ENCODE data around the gene AXIN1.

The AXIN1 gene

GRCh38 chr16:301950-302349 lies 50.6 kb downstream of the AXIN1 start:
- POLR2A ChIA-PET = no interaction called here
- TF ChIP-seq, protein P1, sequence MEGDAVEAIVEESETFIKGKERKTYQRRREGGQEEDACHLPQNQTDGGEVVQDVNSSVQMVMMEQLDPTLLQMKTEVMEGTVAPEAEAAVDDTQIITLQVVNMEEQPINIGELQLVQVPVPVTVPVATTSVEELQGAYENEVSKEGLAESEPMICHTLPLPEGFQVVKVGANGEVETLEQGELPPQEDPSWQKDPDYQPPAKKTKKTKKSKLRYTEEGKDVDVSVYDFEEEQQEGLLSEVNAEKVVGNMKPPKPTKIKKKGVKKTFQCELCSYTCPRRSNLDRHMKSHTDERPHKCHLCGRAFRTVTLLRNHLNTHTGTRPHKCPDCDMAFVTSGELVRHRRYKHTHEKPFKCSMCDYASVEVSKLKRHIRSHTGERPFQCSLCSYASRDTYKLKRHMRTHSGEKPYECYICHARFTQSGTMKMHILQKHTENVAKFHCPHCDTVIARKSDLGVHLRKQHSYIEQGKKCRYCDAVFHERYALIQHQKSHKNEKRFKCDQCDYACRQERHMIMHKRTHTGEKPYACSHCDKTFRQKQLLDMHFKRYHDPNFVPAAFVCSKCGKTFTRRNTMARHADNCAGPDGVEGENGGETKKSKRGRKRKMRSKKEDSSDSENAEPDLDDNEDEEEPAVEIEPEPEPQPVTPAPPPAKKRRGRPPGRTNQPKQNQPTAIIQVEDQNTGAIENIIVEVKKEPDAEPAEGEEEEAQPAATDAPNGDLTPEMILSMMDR (IDR thresholded peaks at IDR 0.05; ENCODE audit: control extremely low read depth, extremely low read depth, low read depth, missing control alignments) = no peak
- CTCF ChIA-PET = interaction anchor here (1.5 kb wide), 1 partner anchor 96 kb away, joined by 3 read pairs; no protein-coding TSS in a partner anchor
- no peak for DNase-seq (ENCODE audit: extremely low spot score)

GRCh38 chr16:301235-301634 lies 51.3 kb downstream of the AXIN1 start:
- TF ChIP-seq, protein P1 (IDR thresholded peaks at IDR 0.05; ENCODE audit: control extremely low read depth, extremely low read depth, low read depth, missing control alignments) = no peak
- CTCF ChIA-PET = no interaction called here
- POLR2A ChIA-PET = no interaction called here

DNA sequence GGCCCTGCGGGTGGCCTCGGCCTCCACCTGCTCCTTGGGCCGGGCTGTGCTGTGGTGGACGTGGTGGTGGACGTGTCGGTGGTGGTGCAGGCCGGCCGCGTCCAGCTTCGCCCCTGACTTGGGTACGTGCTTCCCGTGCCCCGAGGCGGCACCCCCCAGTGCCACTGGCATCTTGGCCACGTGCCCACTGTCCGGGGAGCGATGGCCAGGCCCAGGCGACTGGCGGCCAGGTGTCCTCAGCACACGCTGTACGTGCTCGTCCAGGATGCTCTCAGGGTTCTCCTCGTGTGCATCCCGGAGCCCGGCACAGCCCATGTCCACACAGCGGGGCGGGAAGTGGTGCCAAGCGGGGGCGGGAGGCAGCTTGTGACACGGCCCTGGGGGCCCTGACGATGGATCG lies 54.7 kb downstream of the AXIN1 start:
- TF ChIP-seq, protein P1 (IDR thresholded peaks at IDR 0.05; ENCODE audit: control extremely low read depth, extremely low read depth, low read depth, missing control alignments) = no peak
- DNase-seq (ENCODE audit: extremely low spot score) = no peak
- ChIA-PET POLR2A (no interaction called here), CTCF (no interaction called here)

More at GRCh38 chr16:301235-301634, 51.3 kb downstream of the AXIN1 start:
- no peak for DNase-seq (ENCODE audit: extremely low spot score)

DNA sequence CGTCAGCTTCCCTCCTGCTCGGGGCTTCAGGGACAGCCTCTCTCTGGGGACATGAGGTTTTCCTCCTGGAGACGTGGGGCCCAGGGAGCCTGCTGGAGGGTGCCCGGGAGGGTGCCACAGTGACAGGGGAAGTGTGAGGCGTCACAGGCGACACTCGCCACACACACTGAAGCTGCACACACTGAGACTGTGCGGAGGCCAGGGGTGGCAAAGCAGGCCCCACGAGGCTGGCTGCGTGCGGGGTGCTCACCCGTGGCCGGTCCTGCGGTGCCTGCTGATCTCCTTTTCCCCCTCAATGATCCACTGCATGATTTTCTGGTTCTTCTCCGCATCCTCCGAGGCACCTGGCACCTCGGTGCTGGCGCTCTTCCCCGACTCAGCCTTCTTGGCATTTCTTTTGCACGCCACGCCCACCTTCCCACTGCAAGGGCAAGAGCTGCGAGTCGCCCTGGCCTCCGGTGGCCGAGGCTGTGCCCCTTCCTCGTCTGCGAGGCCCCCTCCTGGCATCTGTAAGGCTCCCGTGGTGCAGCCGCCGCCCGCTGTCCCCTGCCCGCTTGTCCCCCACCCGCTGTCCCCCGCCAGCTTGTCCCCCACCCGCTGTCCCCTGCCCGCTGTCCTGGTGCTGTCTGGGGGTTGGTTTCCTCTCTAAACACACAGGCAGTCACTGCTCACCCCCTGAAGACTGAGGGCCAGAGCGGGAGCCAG lies 55.6 kb downstream of the AXIN1 start:
- no peak for DNase-seq (ENCODE audit: extremely low spot score)
- ChIA-PET POLR2A (no interaction called here), CTCF (interaction anchor here (1.4 kb wide), 1 partner anchor 57 kb away, joined by 4 read pairs; no protein-coding TSS in a partner anchor)
- TF ChIP-seq, protein P1 (IDR thresholded peaks at IDR 0.05; ENCODE audit: control extremely low read depth, extremely low read depth, low read depth, missing control alignments) = no peak

GRCh38 chr16:296276-296675 lies 56.2 kb downstream of the AXIN1 start:
- ChIA-PET POLR2A (no interaction called here), CTCF (interaction anchor here (1.4 kb wide), 1 partner anchor 57 kb away, joined by 4 read pairs; no protein-coding TSS in a partner anchor)
- TF ChIP-seq, protein P1 (IDR thresholded peaks at IDR 0.05; ENCODE audit: control extremely low read depth, extremely low read depth, low read depth, missing control alignments) = no peak
- no peak for DNase-seq (ENCODE audit: extremely low spot score)

DNA sequence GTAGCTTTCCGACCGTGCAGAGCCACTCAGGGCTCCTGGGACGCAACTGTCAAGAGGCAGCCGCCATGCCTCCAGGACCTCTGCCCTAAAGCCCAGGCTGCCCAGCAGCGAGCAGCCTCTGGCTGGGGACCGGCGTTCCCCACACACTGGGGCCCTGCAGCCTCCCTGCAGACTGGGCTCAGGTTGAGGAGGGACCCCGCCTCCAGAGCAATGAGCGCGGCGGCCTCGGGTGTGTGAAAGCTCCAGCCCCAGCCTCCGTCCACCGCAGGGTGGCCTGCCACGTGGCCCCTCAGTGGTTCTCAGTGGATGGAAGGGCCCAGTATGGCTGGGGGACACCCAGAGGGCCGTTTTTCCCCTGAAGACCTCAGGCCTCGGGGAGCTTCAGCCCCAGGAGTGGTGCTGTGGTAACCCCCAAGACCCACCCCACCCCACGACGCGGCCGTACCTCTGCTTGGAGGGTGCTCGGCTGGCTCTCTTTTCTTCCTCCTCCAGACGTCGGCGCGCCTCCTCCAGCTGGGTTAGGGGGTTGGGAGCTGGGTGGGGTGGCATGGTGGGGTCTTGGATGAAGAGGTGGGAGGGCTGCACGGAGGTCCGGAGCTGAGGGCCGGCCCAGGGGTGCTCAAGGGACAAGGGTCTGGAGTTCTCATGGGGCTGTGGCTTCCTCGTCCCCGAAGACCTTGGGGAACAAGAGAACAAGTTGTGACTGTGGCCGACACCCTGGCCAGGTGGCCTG lies 59.3 kb downstream of the AXIN1 start:
- TF ChIP-seq, protein P1 (IDR thresholded peaks at IDR 0.05; ENCODE audit: control extremely low read depth, extremely low read depth, low read depth, missing control alignments) = no peak
- CTCF ChIA-PET = no interaction called here
- POLR2A ChIA-PET = interaction anchor here (0.5 kb wide), 1 partner anchor 77 kb away, joined by 5 read pairs; no protein-coding TSS in a partner anchor
- no peak for DNase-seq (ENCODE audit: extremely low spot score)

Measured in GM10248 (cell line).